Omental fat pad (tissue), 4 donors: ENCODE data around the gene DOCK2. TPM values are rescaled to one million over a fixed set of nuclear protein-coding genes. Genes with fewer than 3 reads are reported as not detected.

Source experiments
- ATAC-seq: fragments of 150-250 bp; one replicate; pipeline ENCODE4 v1.9.1; 2016; ENCODE audit warnings: mild to moderate bottlenecking, moderate library complexity; ENCODE audit not compliant: low FRiP score
- DNase-seq: peaks from one replicate; pipeline ENCODE4 v3.0.0-alpha.2; 2019; ENCODE audit warnings: low spot score
- CTCF ChIP-seq, 3 donors: fragments of 450-650 bp; IDR thresholded peaks; one replicate each; pipeline ENCODE4 v1.5.1; 2016 to 2017; ENCODE audit warnings: antibody characterized with exemption in 3 of 3, mild to moderate bottlenecking in 3 of 3, moderate library complexity in 2 of 3
- total RNA-seq, 4 donors: library from RNA; depleted of rRNA; stranded (reverse); fragments of >200 nt; gene quantifications; one replicate each; pipeline ENCODE4 v1.1.0, GENCODE V29; 2016

The DOCK2 gene
- total RNA-seq, 4 donors from 2014 or later: 28.4 to 55.6 (median 41.3) TPM

GRCh38 chr5:169796731-169797130, 159.7 kb downstream of the DOCK2 start:
- ATAC-seq (no peak), DNase-seq (no peak)
- no peak for TF ChIP-seq CTCF (IDR thresholded peaks at IDR 0.05)

GRCh38 chr5:169797577-169797976, 160.5 kb downstream of the DOCK2 start:
- TF ChIP-seq CTCF (IDR thresholded peaks at IDR 0.05): no peak
- ATAC-seq: no peak

GRCh38 chr5:169798438-169798837, 161.4 kb downstream of the DOCK2 start:
- no peak for DNase-seq
- no peak for TF ChIP-seq CTCF (IDR thresholded peaks at IDR 0.05)
- ATAC-seq: no peak

More at GRCh38 chr5:169797577-169797976, 160.5 kb downstream of the DOCK2 start:
- DNase-seq: no peak

DNA sequence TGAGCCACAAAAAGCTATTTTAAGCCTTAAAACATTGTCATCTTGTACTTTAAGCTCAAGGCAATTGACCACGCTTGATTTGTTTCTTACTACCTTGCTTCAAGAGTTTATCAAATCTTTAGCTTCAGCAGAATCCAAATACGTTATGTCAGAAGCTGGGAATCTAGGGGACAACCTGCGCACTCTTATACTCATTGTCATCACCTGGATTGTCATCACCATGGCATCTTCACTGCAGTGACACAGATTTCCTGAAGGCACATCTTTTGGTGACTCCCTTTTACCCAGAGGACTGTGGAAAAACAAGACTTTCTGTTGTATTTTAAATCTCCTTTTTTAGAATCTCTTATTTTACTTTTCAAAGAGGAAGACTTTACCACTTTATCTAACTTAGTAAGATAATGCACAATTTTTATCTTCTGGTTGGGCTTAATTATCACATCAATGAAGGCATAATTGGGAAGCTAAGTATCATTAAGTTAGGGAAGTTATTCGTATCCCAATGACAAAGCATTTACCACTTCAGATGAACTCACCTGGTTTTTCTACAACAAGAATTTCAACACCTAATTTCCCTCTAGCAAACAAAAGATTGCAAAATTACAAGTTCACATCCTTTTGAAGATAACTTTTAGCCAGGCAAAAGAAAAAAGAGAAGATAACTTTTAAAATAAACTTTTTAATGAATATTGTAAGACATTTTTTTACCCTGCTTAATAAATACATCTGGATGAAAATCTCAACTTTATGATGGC, 162.0 kb downstream of the DOCK2 start:
- no peak for ATAC-seq
- no peak for TF ChIP-seq CTCF (IDR thresholded peaks at IDR 0.05)
- no peak for DNase-seq

DNA sequence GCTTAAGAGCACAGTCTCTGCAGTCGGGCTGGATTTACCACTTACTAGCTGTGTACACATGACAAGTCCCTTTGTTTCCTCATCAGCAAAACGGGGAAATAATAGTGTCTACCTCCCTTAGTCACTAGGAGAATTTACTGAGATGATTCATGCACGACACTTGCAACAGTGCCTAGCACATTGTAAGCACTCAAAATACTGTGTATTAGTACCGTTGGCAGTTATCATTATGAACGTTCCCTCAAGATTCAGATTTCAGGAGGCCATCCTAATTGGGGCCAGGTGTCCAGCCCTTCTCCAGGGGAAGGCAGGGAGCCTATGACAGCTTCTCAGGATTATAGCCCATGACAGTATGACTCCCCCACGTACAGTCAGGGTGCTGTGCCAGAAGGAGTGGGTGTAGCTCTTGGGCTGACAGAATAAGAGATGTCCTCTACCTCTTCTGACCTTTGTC, 164.3 kb downstream of the DOCK2 start:
- ATAC-seq (peak; percentile 35), DNase-seq (no peak)

GRCh38 chr5:169801781-169802180, 164.7 kb downstream of the DOCK2 start:
- DNase-seq: no peak
- no peak for ATAC-seq
- TF ChIP-seq CTCF (IDR thresholded peaks at IDR 0.05): no peak

More for the DNA sequence above, 164.3 kb downstream of the DOCK2 start:
- TF ChIP-seq CTCF (IDR thresholded peaks at IDR 0.05): no peak
